A549 treated with RU486 at 1 μM for 4 hours (cell line): Measurements from ENCODE around the gene GPAT2. TPM values are rescaled to one million over a fixed set of nuclear protein-coding genes. Genes with fewer than 3 reads are reported as not detected.

ENCODE experiments used
- total RNA-seq: library from RNA; stranded (reverse); fragments of 200-300 nt; extraction: Qiagen RNA extraction; gene quantifications from 5 replicates; pipeline ENCODE4 v1.2.3, GENCODE V29; 2022; ENCODE audit warnings: low read depth

The GPAT2 gene
- total RNA-seq, result not detected in 5 replicates

GRCh38 chr2:96034792-96035191 is at the start of gene GPAT2:
TSS of gene GPAT2 (minus strand) at chr2:96034916. CDS start at chr2:96032359, 2,557 bp downstream.

GRCh38 chr2:95991351-95992094 is 43.2 kb downstream of the GPAT2 start, which contains the start of gene ANKRD36C:
TSS of gene ANKRD36C (minus strand) at chr2:95991824. CDS start at chr2:95991708, 116 bp downstream.

Other genes with a start within 250 kb of the GPAT2 start
- gene ANKRD36C, start 43.1 kb downstream of the GPAT2 start, total RNA-seq, result 2.7 to 5.2 TPM (median 3.7 TPM) in 5 replicates
- gene ADRA2B, start 81.7 kb upstream of the GPAT2 start, total RNA-seq, result 0.06 to 0.10 TPM (median 0.06 TPM) in 4 of 5 replicates, not detected in the other
- gene ASTL, start 103.6 kb upstream of the GPAT2 start, total RNA-seq, result not detected in 5 replicates
- gene DUSP2, start 110.5 kb upstream of the GPAT2 start, total RNA-seq, result 0.14 to 0.85 TPM (median 0.51 TPM) in 5 replicates
- 84.0 to 103 TPM (median 98.3 TPM) in 5 replicates for gene STARD7, start 173.9 kb upstream of the GPAT2 start, total RNA-seq
- 35.7 to 49.9 TPM (median 45.7 TPM) in 5 replicates for gene TMEM127, start 231.1 kb upstream of the GPAT2 start, total RNA-seq
- 67.8 to 89.5 TPM (median 86.5 TPM) in 5 replicates for gene CIAO1, start 231.3 kb upstream of the GPAT2 start, total RNA-seq